ENCODE measurements around the gene KHDRBS2. TPM values are rescaled to one million over a fixed set of nuclear protein-coding genes. Genes with fewer than 3 reads are reported as not detected.

Gene KHDRBS2
- total and polyA plus RNA-seq, 2 of the 13 experiments (the other 11 are each of a cell fraction or from before 2014, with no cell fraction given) = not detected

DNA sequence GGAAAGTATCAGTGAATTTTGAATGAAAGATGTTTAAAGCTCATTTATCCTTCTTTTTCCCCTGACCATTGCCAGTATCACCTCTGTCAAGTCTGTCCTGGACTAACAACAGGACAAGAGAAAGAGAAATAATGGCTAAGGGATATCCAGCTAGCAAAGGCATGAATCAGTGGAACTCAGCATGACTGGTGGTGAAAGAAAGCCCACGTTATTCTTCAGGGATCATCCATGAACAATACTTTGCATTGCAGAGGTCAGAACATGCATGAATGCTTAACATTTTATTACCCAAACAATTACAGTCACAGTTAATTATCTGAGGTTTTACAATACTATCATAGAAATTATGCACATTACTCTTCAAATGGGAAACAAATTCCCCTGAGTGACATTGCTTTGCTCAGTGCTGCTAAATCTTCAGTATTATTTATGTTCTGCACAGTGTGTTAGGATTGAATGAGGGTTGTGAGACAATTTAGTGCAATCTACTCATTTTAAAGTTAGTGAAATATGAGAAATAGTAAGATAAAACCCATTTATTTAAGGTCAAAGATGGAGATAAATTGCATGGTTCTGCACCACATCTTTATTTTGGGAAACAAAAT, 350.7 kb downstream of the KHDRBS2 start:
- intact Hi-C loops (cut with micrococcal nuclease; ENCODE audit: unreplicated experiment) = no loop called here
- H3K9me3 ChIP-seq (ENCODE audit: low read length) = no peaks in the 10 kb centered on the region
- no peaks in the 10 kb centered on the region for H3K4me1 ChIP-seq (ENCODE audit: insufficient read depth, low read length)
- H3K4me3 ChIP-seq (replicated peaks in 1 of 3; ENCODE audit: insufficient read depth in 1 of 3, low read depth in 2 of 3, low read length in 3 of 3) = no peak overlapping the region
- POLR2A ChIA-PET = no interaction called here
- no peaks in the 10 kb centered on the region for H4K20me1 ChIP-seq (ENCODE audit: insufficient read depth, low read length)
- H3K27me3 ChIP-seq (ENCODE audit: control insufficient read depth in 1 of 2, insufficient read depth in 2 of 2, low read length in 2 of 2) = no peaks in the 10 kb centered on the region; a peak in 1 of 5 replicates
- no peaks in the 10 kb centered on the region for H3K36me3 ChIP-seq (replicated peaks in 1 of 2; ENCODE audit: control insufficient read depth in 1 of 2, insufficient read depth in 2 of 2, low read length in 2 of 2)
- CTCF ChIA-PET (ENCODE audit: low intra/inter-chr PET ratio, low total read pairs) = no interaction called here
- ATAC-seq (no peak), FAIRE-seq (no peak), DNase-seq (ENCODE audit: low spot score) (no peak)
- 0% methylated on average over 1 of the region's 1 CpG for WGBS (ENCODE audit: low lambda C conversion rate)
- in situ Hi-C loops (cut with HindIII; ENCODE audit: extremely low pct_ligation_motif_present, low pct_unique_long_range_greater_than_20kb) = no loop called here
- H3K27ac ChIP-seq (ENCODE audit: extremely low read length, insufficient read depth, low read length) = no peak overlapping the region
- no peak overlapping the region for H3K4me2 ChIP-seq (ENCODE audit: low read depth, low read length)
- H3K79me2 ChIP-seq (ENCODE audit: insufficient read depth, low read length) = no peaks in the 10 kb centered on the region
- H3K9ac ChIP-seq (ENCODE audit: insufficient read depth, low read depth, low read length) = no peak overlapping the region
- no TSS peak for BruUV-seq (replicated peaks)
- no peak overlapping the region for H2AFZ ChIP-seq (ENCODE audit: low read length)
- TF ChIP-seq CREBL2 (CRISPR knock-in tag; IDR thresholded peaks at IDR 0.05; ENCODE audit: borderline replicate concordance) (no peak), FOXK2 (IDR thresholded peaks at IDR 0.05) (no peak), U2AF2 (IDR thresholded peaks at IDR 0.05; ENCODE audit: low read depth, low read length) (no peak), FOXJ3 (CRISPR knock-in tag; IDR thresholded peaks at IDR 0.05; ENCODE audit: borderline replicate concordance) (no peak), ZNF766 (CRISPR knock-in tag; IDR thresholded peaks at IDR 0.05; ENCODE audit: borderline replicate concordance) (no peak), ZKSCAN8 (CRISPR knock-in tag; IDR thresholded peaks at IDR 0.05; ENCODE audit: borderline replicate concordance) (no peak), MXI1 (IDR thresholded peaks at IDR 0.05; ENCODE audit: borderline replicate concordance, low read depth, low read length) (no peak), SRSF1 (optimal IDR thresholded peaks at IDR 0.05; ENCODE audit: low read depth, low read length) (no peak), ZNF296 (CRISPR knock-in tag; conservative IDR thresholded peaks at IDR 0.05) (no peak), SRSF9 (IDR thresholded peaks at IDR 0.05; ENCODE audit: borderline replicate concordance, insufficient read depth, low read depth, low read length, poor library complexity, severe bottlenecking) (no peak), ZNF512 (CRISPR knock-in tag; IDR thresholded peaks at IDR 0.05) (no peak)
- TF ChIP-seq, protein P1, sequence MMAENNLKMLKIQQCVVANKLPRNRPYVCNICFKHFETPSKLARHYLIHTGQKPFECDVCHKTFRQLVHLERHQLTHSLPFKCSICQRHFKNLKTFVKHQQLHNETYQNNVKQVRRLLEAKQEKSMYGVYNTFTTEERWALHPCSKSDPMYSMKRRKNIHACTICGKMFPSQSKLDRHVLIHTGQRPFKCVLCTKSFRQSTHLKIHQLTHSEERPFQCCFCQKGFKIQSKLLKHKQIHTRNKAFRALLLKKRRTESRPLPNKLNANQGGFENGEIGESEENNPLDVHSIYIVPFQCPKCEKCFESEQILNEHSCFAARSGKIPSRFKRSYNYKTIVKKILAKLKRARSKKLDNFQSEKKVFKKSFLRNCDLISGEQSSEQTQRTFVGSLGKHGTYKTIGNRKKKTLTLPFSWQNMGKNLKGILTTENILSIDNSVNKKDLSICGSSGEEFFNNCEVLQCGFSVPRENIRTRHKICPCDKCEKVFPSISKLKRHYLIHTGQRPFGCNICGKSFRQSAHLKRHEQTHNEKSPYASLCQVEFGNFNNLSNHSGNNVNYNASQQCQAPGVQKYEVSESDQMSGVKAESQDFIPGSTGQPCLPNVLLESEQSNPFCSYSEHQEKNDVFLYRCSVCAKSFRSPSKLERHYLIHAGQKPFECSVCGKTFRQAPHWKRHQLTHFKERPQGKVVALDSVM (CRISPR knock-in tag; IDR thresholded peaks at IDR 0.05) = no peak

Measured in HepG2 (cell line).